Right renal cortex interstitium (tissue), 3 donors: ENCODE data around the gene MMP25. TPM values are rescaled to one million over a fixed set of nuclear protein-coding genes. Genes with fewer than 3 reads are reported as not detected.
"Not testable (repeated sequence)": the region's sequence is repeated elsewhere in the genome, so short reads cannot be mapped to it uniquely, and the experiment has no call there.

ENCODE experiments used
- DNase-seq, 3 donors: peaks; one replicate each; pipeline ENCODE4 v3.0.0-alpha.2; 2013; ENCODE audit warnings: low read depth in 3 of 3, low spot score in 2 of 3
- polyA plus RNA-seq, 3 donors: library from polyadenylated mRNA; unstranded; fragments of 120-200 nt; gene quantifications; one replicate each; pipeline ENCODE4 v1.2.1, GENCODE V29; 2013; ENCODE audit not compliant: insufficient read length in 3 of 3

Gene MMP25
- polyA plus RNA-seq, 3 donors: 0.35 to 0.82 (median 0.79) TPM

DNA sequence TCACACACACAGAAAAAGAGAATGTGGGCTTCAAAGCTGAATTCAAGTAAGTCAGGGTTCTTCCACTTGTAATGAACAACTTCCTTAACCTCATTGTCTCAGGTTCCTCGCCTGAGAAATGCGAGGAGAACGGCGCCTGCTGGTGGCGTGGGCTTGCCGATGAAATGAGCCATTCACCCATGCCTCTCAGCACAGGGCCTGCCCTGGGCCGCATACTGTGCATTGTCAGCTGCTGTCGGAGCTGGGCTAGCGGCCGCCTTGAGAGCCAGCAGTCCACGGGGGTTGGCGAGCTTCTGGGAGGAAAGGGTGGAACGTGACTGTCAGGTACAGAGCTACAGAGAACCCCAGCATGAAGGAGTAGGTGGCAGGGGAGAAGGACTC is 7.0 kb downstream of the MMP25 start:
- not testable (repeated sequence) for DNase-seq

DNA sequence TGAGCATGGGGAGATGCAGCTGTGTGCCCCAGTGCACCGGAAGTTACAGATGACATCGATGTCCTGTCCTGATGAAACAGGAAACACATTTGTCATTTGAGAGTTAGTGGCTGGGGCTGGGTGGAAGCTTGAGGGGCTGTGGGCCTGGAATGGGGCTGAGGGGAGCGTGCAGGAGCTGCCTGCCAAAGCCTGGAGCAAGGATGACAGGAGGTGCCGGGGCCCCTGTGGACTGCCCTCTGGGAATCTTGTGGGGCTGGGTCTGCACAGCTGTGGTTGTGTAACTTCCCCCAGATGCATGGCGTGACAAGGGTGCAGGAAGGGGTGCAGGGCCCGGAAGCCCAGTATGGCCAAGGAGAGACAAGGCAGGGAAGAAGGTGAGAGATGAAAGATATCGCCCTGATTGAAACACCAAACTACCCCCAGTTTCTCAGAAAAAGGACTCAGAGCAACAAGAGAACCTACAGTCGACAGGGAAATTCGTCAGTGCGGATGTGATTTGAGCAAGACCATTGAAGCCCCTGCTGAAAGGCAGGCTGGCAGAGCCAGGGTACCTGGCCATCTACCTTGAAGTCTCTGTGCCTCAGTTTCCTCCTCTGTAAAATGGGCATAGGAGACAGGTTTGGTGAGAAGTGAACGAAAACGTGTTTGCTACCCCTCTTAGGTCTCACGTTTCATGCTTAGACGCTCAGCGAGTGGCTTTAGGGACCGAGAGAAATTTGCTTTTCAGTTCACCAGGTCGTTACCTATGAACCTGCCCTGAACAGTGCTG is 8.8 kb downstream of the MMP25 start:
- DNase-seq: no peak

DNA sequence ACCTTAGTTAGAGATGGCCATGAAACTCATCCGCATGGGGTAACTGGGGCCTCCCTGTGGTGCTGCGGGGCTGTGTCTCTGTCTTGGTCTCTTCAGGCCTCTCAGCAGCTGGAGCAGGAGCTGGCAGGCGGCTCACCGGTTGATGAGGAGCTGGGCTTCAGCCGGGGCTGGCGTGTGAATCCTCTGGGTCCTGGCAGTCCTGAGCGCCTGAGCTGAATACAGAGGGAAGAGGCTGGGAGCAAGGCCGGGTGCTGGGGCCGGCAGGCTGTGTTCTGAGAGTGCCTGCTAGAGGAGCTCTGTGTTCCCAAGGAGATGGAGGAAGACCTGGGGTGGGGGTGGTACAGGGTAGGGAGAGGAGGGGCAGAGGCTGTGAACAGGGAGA is 9.4 kb downstream of the MMP25 start:
- DNase-seq: not testable (repeated sequence)

DNA sequence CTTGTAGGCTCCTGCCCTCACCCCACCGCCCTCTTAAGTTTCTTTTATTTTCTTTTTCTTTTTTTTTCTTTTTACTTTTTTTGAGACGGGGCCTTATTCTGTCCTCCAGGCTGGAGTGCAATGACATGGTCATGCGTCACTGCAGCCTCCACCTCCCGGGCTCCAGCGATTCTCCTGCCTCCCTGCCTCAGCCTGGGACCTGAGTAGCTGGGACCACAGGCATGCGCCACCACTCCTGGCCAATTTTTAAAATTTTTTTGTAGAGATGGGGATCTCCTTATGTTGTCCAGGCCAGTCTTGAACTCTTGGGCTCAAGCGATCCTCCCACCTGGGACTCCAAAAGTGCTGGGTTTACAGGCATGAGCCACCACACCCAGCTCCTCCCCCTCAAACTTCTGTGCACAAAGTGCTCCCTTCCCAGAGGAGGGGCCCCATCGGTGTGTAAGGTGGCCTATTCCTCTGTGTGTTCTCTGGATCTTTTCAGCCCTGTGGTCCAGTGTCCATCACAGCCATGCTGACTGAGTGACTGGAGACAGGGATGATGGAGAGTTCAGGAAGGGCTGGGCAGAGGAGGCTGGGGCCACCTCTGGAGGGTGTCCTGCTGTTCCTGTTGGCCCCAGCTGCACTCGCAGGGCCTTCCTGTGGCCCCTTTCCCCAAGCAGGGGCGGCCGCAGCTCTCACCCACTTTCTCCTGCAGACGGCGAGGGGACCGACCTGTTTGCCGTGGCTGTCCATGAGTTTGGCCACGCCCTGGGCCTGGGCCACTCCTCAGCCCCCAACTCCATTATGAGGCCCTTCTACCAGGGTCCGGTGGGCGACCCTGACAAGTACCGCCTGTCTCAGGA is 10.2 kb downstream of the MMP25 start:
- DNase-seq: no peak

DNA sequence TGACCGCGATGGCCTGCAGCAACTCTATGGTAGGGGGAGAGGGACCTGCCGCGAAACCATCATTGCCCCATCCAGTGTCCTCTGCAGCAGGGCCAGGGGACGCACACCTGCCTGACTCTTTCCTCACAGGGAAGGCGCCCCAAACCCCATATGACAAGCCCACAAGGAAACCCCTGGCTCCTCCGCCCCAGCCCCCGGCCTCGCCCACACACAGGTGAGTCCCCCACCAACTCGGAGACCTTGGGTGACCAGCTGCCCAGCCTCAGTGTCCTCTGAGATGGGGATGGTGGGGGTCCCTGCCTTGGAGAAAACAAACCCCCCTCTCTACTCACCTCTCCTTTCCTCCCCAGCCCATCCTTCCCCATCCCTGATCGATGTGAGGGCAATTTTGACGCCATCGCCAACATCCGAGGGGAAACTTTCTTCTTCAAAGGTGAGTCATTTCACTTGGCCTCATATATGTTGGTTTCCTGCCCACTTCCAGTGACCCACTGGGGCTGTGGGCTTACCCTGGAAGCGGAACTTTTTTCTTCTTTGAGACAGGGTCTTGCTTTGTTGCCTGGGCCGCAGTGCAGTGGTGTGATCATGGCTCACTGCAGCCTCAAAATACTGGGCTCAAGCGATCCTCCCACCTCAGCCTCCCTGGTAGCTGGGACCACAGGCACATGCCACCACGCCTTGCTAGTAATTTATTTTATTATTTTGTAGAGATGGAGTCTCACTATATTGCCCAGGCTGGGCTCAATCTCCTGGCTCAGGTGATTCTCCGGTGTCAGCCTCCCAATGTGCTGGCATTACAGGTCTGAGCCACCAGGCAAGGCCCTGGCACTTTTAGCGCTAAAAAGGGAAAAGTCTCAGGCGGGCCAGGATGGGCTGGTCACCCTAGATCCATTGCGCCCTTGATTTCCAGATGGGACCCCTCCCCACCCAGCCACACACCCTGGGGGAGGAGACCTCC is 11.1 kb downstream of the MMP25 start:
- no peak for DNase-seq

GRCh38 chr16:3058139-3059030 is 12.0 kb downstream of the MMP25 start:
- peak in 1 of 3 donors; percentile 24 for DNase-seq

GRCh38 chr16:3059041-3059722 is 12.8 kb downstream of the MMP25 start:
- peak; percentile 61 to 79 (median 78) for DNase-seq

DNA sequence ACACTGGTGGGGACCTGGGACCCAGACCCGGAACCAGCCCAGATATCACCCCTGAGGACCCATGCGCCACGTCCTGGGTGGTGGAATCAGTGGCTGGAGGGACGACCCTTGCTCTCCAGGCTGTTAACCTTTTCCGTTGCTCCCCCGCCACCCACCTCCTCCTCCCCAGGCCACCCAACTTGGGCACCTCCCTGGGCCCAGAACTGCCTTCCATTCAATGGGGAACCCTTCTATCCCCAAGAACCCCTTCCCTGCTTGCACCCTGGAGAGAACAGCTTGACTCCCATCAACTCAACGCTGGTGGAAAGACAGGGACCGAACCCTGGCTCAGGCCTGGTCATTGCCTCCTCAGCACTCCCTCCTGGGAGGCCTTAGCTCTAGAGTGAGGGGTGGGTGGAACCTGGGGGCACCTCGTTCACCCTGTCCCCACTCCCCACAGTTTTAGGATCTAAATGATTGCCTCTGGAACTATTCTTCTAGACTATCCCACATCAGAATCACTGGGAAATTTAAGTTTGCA is 13.4 kb downstream of the MMP25 start:
- no peak for DNase-seq

- DNase-seq: no peak
Measured at GRCh38 chr16:3060339-3061127, 14.2 kb downstream of the MMP25 start.

GRCh38 chr16:3062553-3062952 is 16.2 kb downstream of the MMP25 start:
- no peak for DNase-seq

GRCh38 chr16:3063625-3064386 is 17.4 kb downstream of the MMP25 start:
- no peak for DNase-seq

DNA sequence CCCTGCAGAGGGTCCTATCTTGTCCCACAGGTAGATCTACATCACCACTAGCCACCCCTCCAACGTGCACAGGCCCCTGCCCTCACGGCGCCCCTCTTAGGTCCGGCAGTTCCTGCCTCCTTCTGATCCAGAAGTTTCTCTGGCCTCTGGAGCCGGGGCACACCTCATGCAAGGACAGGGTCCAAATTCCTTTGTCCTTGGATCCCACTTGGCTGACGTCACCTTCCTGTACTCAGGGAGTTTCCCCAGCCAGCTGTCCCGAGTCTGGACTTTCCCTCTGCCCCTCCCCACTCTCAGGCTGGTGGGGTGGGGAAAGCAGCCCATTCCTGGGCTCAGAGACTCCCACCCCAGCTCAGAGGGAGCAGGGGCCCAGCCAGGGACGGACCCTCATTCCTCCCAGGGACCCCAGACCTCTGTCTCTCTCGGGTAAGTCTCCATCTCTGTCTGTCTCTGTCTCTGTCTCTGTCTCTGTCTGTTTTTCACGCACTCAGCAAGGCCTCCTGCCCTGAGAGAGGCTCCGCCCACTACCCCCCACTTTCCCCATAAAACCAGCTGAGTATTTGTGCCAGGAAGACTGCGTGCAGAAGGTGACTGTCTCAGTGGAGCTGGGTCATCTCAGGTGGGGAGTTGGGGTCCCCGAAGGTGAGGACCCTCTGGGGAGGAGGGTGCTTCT is 18.8 kb downstream of the MMP25 start, which contains the start of gene IL32:
IL32 (plus strand) TSS at position 572 of the 673 bp plus-strand sequence. CDS start 172 bp downstream, outside the sequence.
- DNase-seq: no peak

GRCh38 chr16:3065742-3066439 is 19.5 kb downstream of the MMP25 start:
- DNase-seq: no peak

DNA sequence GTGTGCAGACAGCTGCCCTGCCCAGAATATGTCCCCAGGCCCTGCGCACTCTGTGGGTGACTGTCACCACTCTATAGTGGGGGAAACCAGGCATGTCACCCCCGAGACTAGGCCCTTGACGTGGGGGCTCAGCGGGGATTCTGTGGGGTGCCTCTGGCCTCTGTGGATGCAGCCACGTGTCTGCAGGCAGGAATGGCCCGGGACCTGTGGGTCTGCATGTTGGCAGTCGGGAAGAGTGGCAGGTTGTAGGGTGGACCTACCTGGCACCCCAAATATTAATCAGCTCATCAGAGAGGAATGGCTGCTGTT is 20.0 kb downstream of the MMP25 start:
- DNase-seq: no peak

DNA sequence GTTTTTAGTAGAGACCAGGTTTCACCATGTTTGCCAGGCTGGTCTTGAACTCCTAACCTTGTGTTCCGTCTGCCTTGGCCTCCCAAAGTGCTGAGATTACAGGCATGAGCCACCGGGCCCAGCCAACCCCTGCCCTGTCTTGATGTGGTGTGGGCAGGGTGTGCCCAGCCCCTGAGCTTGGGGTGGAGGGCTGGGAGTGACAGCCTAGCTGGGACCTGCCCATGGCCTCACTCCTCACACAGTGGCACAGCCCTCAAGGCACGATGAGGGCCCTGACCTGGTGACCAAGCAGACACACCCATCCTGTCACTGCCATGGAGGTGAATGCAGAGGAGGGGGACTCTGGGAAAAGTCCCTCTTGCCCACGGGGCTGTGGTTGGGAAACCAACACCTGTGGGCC is 22.1 kb downstream of the MMP25 start:
- no peak for DNase-seq

DNA sequence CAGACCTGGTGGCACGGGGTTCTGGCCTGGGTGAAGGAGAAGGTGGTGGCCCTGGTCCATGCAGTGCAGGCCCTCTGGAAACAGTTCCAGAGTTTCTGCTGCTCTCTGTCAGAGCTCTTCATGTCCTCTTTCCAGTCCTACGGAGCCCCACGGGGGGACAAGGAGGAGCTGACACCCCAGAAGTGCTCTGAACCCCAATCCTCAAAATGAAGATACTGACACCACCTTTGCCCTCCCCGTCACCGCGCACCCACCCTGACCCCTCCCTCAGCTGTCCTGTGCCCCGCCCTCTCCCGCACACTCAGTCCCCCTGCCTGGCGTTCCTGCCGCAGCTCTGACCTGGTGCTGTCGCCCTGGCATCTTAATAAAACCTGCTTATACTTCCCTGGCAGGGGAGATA is 22.8 kb downstream of the MMP25 start:
- not testable (repeated sequence) for DNase-seq
